ENCODE data around the gene FAM3A. TPM values are rescaled to one million over a fixed set of nuclear protein-coding genes. Genes with fewer than 3 reads are reported as not detected.

Gene FAM3A
- total and polyA plus RNA-seq, 10 donors: 29.1 to 54.5 (median 35.0) TPM

DNA sequence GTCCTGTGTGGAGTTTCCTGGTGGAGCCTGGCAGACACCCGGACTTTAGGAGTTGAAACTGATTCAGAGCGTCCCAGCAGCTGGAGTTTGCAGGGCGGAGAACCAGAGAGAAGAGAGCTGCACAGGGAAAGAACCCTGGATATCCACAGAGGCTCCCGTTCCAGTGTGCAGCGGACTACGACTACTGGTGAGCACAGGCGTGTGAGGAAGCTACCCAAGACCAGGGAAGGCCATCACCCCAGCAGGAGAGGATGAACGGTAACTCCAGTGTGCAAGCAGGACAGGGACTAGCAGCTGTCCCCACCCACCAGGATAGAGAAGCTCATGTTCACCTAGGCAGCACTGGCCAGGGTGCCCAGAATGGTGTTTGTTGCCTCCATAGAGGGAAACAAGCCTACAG, 39.2 kb downstream of the FAM3A start:
- WGBS, 5 donors: 83 to 91% (median 86%) methylated on average over 8 of the region's 8 CpGs
- Histone ChIP-seq H3K9me3 (no peaks in the 10 kb centered on the region), H3K27ac (no peak overlapping the region), H3K4me1 (peaks cover 0 to 24% (median 8%) of the 10 kb centered on the region in 6 donors), H3K27me3 (replicated peaks in 1 of 7) (no peaks in the 10 kb centered on the region), H3K36me3 (peaks cover 0 to 16% (median 0%) of the 10 kb centered on the region in 6 donors), H3K4me3 (no peak overlapping the region)
- DNase-seq: no peak
- TF ChIP-seq POLR2A (IDR thresholded peaks at IDR 0.05) (no peak), POLR2AphosphoS5 (IDR thresholded peaks at IDR 0.05) (no peak)
- TF ChIP-seq, protein P1, sequence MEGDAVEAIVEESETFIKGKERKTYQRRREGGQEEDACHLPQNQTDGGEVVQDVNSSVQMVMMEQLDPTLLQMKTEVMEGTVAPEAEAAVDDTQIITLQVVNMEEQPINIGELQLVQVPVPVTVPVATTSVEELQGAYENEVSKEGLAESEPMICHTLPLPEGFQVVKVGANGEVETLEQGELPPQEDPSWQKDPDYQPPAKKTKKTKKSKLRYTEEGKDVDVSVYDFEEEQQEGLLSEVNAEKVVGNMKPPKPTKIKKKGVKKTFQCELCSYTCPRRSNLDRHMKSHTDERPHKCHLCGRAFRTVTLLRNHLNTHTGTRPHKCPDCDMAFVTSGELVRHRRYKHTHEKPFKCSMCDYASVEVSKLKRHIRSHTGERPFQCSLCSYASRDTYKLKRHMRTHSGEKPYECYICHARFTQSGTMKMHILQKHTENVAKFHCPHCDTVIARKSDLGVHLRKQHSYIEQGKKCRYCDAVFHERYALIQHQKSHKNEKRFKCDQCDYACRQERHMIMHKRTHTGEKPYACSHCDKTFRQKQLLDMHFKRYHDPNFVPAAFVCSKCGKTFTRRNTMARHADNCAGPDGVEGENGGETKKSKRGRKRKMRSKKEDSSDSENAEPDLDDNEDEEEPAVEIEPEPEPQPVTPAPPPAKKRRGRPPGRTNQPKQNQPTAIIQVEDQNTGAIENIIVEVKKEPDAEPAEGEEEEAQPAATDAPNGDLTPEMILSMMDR (IDR thresholded peaks at IDR 0.05 in 8 of 11, conservative IDR thresholded peaks at IDR 0.05 in 3 of 11): no peak
- intact Hi-C loops (cut with DNase I; ENCODE audit: low total_unique reads): no loop called here

DNA sequence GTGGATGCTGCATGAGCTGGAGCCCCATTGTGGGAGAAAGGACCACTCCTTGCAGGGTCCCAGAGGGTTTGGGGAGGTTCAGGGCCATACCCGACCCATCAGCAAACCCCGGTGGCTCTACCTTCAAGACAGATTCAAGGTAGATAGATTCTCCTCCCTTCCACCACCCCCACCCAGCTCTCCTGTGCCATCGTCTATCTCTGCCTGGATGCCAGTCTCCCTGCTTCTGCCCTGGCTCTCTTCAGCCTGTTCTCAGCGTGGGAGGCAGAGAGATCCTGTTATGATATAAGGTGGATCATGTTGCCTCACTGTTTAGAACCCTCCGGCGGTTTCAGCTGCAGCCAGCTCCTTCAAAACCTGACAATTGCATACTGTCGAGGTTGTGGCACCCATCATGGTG, 42.3 kb downstream of the FAM3A start:
- Histone ChIP-seq H3K4me1 (peaks cover 0 to 15% (median 5%) of the 10 kb centered on the region in 6 donors), H3K9me3 (no peaks in the 10 kb centered on the region), H3K4me3 (no peak overlapping the region), H3K36me3 (peaks cover 0 to 47% (median 21%) of the 10 kb centered on the region in 6 donors), H3K27me3 (replicated peaks in 1 of 7) (no peaks in the 10 kb centered on the region), H3K27ac (no peak overlapping the region)
- DNase-seq: no peak
- TF ChIP-seq, protein P1 (IDR thresholded peaks at IDR 0.05 in 8 of 11, conservative IDR thresholded peaks at IDR 0.05 in 3 of 11): no peak
- TF ChIP-seq POLR2A (IDR thresholded peaks at IDR 0.05) (no peak), POLR2AphosphoS5 (IDR thresholded peaks at IDR 0.05) (no peak)
- intact Hi-C loops (cut with DNase I; ENCODE audit: low total_unique reads): no loop called here
- 78 to 95% (median 89%) methylated on average over 6 to 7 of the region's 7 CpGs for WGBS, 5 donors

DNA sequence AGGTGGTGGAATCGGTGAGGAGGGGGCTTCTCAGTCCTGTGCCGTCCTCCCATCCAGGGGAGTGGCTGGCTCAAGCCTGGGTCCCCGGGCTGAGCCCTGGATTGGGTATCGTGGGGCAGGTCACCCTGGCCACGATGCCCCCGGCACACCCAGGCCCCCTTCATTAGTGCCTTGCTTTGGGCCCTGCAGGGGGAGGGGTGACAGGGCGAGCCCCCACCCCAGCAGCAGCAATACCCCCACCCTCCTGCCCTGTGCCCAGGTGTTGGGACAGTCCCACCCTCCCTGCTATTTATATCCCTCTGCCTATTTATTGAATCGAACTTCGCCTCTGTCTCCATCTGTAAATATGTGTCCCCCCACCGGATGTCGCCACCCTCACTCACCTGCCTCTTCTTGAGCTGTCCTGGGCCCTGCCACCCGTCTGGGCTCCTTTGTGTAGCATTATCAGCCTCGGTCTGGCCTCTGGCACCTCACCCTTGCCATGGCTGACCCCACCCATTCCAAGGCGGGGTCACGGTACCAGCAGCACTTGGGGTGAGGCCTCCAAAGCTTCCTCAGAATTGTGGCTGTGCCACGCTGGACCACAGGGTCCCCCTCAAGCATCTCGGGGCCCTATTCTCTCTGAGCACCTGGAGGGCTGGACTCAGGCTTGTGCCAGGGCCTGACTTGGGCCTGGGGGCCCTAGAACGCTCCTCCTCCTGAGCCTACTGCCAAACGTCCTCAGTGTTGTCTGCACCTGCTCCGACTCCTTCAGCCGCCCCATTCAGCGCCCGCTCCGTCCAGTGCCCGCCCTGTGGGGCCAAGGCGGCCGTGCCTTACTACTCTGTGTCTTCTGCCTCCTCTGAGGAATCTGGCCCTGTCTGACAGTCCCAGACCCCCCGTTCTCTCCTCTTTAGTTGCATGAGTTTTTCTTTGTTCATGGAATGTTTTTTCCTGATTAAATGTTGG, 43.1 kb downstream of the FAM3A start:
- intact Hi-C loops (cut with DNase I; ENCODE audit: low total_unique reads): no loop called here
- no peak for DNase-seq
- 73 to 87% (median 80%) methylated on average over 16 to 28 of the region's 28 CpGs for WGBS, 5 donors
- H3K4me1 ChIP-seq: peaks cover 0 to 8% (median 2%) of the 10 kb centered on the region in 6 donors
- H3K27ac ChIP-seq: no peak overlapping the region
- TF ChIP-seq, protein P1 (IDR thresholded peaks at IDR 0.05 in 8 of 11, conservative IDR thresholded peaks at IDR 0.05 in 3 of 11): no peak
- no peak for TF ChIP-seq POLR2AphosphoS5 (IDR thresholded peaks at IDR 0.05)
- TF ChIP-seq POLR2A (IDR thresholded peaks at IDR 0.05): no peak
- peaks cover 0 to 54% (median 26%) of the 10 kb centered on the region in 6 donors for H3K36me3 ChIP-seq
- H3K4me3 ChIP-seq: no peak overlapping the region
- H3K9me3 ChIP-seq: no peaks in the 10 kb centered on the region
- H3K27me3 ChIP-seq (replicated peaks in 1 of 7): no peaks in the 10 kb centered on the region

All from spleen (tissue), 11 donors.